ENCODE results near the gene UBE2E1.
A peak's percentile ranks its signal among the peaks of the same experiment; 100 is the strongest.
"Not testable (repeated sequence)": the region's sequence is repeated elsewhere in the genome, so short reads cannot be mapped to it uniquely, and the experiment has no call there.

The UBE2E1 gene

DNA sequence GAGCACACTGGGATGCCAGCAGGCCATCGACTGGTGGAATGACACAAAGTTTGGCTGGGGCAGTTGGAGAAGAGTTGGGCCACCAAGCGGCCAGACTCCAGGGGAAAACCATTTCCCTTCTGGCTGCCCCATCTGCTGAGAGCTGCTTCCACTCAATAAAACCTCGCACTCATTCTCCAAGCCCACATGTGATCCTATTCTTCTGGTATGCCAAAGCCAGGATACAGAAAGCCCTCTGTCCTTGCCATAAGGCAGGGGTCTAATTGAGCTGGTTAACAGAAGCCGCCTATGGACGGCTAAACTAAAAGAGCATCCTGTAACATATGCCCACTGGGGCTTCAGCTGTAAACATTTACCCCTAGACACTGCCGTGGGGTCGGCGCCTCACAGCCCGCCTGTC is 55.9 kb downstream of the UBE2E1 start:
- Mint-ChIP-seq H3K36me3 (ENCODE audit: low read depth) (peaks cover 34% of the 10 kb centered on the region), H3K27me3 (no peaks in the 10 kb centered on the region), H3K27ac (no peak overlapping the region), H3K9me3 (no peaks in the 10 kb centered on the region), H3K4me3 (no peak overlapping the region), H3K4me1 (ENCODE audit: low read depth) (peaks cover 60% of the 10 kb centered on the region)
- intact Hi-C loops (cut with micrococcal nuclease): no loop called here

DNA sequence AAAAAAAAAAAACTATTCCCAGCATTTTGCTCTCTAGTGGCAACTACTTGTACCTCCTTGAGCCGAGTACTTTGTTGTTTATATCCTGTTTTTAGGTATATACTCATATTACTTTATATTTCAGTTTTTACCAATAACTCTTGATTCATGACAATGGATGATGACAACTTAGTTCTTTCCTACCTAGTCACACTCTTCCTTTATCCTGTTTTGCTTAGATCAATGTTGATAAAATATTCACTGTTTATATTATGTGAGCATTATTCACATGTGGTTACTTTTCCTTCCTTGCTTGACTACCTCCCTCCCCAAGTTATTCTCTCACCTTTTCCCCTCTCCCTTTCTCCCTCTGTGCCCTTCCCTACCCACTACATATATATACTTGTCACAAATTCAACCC is 57.3 kb downstream of the UBE2E1 start:
- intact Hi-C loops (cut with micrococcal nuclease): no loop called here
- Mint-ChIP-seq H3K9me3 (no peaks in the 10 kb centered on the region), H3K36me3 (ENCODE audit: low read depth) (peaks cover 34% of the 10 kb centered on the region), H3K4me1 (ENCODE audit: low read depth) (peaks cover 47% of the 10 kb centered on the region), H3K27ac (no peak overlapping the region), H3K4me3 (no peak overlapping the region), H3K27me3 (no peaks in the 10 kb centered on the region)

DNA sequence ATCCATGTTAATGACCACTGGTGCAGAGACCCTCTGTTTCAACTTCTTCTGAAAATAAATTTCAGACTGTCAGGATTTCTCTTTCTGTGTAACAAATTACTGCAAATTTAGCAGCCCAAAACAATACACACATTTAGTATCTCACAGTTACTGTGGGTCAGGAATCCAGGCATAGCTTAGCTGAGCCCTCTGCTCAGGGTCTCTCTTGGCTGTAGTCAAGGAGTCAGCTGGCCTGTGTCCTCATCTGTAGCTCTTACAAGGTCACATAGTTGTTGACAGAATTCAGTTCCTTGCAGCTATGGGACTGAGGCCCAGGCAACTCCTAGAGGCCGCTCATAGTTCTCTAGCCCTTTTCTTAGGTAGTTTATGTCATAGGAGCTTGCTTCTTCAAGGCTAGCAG is 59.2 kb downstream of the UBE2E1 start:
- Mint-ChIP-seq H3K4me1 (ENCODE audit: low read depth) (peaks cover 39% of the 10 kb centered on the region), H3K27ac (peak overlapping the region; percentile 16), H3K27me3 (no peaks in the 10 kb centered on the region), H3K36me3 (ENCODE audit: low read depth) (peaks cover 34% of the 10 kb centered on the region), H3K9me3 (no peaks in the 10 kb centered on the region), H3K4me3 (no peak overlapping the region)
- intact Hi-C loops (cut with micrococcal nuclease): no loop called here

DNA sequence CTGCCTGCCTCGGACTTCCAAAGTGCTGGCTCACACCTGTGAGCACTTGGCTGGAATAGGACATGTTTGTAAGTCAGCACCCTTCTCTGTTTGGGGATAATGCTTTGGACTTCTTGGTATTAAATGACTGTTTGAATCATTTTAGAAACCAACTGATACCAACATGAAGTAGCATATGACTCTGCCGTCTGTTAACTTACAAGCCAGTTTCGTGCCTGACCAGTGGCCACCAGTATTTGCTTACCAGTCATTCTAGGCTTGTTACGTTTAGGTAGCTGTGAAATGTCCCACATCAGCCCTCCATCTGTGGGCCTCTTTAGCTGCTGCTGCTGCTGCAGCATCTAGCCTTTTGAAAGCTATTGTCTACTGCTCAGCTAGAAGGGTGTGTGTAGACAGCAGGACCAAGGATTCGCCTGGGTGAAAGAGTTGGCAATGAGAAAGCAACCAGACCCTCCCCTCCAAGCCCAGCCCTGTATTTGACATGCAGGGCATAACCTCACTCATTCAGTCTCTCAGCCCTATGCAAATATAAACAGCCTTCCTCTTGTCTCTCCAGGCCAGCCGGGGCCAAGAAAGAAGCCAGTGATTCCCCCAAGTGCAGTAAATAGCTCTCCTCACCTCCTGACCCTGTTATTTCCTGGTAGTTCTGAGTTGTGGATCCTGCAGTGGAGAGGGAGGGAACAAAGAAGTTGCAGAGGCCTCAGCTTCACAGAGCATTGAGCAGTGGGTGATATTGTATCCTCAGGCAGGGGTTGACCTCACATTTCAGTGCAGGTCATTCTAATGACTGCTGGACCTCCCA is 60.0 kb downstream of the UBE2E1 start:
- peaks cover 39% of the 10 kb centered on the region for H3K4me1 Mint-ChIP-seq (ENCODE audit: low read depth)
- no peak overlapping the region for H3K27ac Mint-ChIP-seq
- H3K9me3 Mint-ChIP-seq: no peaks in the 10 kb centered on the region
- H3K36me3 Mint-ChIP-seq (ENCODE audit: low read depth): peaks cover 34% of the 10 kb centered on the region
- no peaks in the 10 kb centered on the region for H3K27me3 Mint-ChIP-seq
- H3K4me3 Mint-ChIP-seq: no peak overlapping the region
- intact Hi-C loops (cut with micrococcal nuclease): no loop called here

DNA sequence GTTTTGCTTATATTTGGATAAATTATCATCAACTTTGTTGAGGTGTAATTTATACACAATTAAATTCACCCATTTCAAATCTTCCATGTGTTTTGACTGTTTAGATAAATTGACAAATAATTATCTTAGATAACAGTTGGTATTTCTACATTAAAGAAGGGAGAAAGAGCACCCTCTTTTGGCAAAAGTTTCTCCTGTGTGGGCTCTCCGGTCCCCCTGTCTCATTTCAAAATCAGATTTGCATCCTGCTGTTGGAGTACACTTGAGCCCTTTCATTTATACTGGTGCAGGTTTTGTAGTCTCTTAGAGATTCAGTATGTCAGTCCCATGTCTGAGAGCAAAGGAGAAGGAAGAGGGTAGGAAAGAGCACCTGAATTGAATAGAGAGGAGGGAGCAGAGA is 61.6 kb downstream of the UBE2E1 start:
- no peak overlapping the region for H3K27ac Mint-ChIP-seq
- H3K4me3 Mint-ChIP-seq: no peak overlapping the region
- H3K4me1 Mint-ChIP-seq (ENCODE audit: low read depth): peaks cover 30% of the 10 kb centered on the region
- intact Hi-C loops (cut with micrococcal nuclease): no loop called here
- no peaks in the 10 kb centered on the region for H3K9me3 Mint-ChIP-seq
- peaks cover 26% of the 10 kb centered on the region for H3K36me3 Mint-ChIP-seq (ENCODE audit: low read depth)
- no peaks in the 10 kb centered on the region for H3K27me3 Mint-ChIP-seq

DNA sequence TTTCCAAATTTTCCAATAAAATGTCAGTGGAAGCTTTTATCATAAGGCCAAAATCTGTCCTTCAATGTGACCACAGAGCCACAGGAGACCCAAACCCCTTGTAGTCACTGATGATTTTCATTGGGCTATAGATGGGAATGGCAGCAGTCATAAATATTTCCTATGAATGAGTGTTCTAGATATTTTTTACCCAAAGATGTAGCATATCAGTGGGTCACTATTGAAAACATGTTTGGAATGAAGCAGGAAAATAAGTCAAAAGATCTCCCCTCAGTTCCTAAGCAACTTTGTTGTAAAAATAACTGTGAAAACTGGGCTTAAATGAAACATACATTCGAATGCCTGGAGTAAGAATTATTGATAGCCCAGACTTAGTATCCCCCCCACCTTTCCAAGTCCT is 62.1 kb downstream of the UBE2E1 start:
- Mint-ChIP-seq H3K9me3 (no peaks in the 10 kb centered on the region), H3K4me3 (no peak overlapping the region)

DNA sequence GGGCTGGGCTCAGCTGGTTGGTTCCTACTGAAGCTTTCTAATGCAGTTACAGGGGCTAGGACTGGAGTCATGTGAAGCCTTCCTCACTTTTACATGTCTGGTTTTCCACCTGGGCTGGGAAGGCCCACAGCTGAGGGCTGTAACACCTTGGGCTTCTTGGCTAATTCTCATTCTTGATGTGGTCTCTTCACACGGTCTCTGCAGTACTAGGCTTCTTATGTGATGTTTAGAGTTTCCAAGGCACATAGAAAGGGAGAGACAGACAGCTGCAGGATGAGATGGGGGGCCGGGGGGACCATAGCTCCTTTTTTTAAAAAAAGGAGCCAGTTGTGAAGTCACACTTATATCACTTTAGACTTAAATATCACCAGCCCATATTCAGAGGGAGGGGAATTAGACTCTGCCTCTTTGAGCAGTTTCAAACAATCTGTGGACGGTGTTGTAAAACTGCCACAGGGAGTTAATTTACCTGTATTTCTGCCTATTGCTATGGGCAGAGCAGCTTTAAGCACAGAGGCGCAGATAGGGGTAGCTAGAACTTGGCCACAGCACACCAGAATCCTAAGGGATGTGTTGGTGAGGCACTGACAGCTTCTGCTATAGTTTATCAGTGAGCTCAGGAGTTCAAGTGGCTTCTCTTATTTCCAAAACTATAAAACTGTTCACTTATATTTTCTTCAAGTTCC is 64.4 kb downstream of the UBE2E1 start:
- intact Hi-C loops (cut with micrococcal nuclease): no loop called here
- Mint-ChIP-seq H3K4me1 (ENCODE audit: low read depth) (peaks cover 24% of the 10 kb centered on the region), H3K9me3 (no peaks in the 10 kb centered on the region), H3K4me3 (no peak overlapping the region), H3K27me3 (no peaks in the 10 kb centered on the region), H3K27ac (no peak overlapping the region), H3K36me3 (ENCODE audit: low read depth) (peaks cover 4% of the 10 kb centered on the region)

More for the DNA sequence above, 62.1 kb downstream of the UBE2E1 start:
- peaks cover 30% of the 10 kb centered on the region for H3K4me1 Mint-ChIP-seq (ENCODE audit: low read depth)
- no peak overlapping the region for H3K27ac Mint-ChIP-seq
- intact Hi-C loops (cut with micrococcal nuclease): no loop called here
- H3K36me3 Mint-ChIP-seq (ENCODE audit: low read depth): peaks cover 26% of the 10 kb centered on the region
- H3K27me3 Mint-ChIP-seq: no peaks in the 10 kb centered on the region

DNA sequence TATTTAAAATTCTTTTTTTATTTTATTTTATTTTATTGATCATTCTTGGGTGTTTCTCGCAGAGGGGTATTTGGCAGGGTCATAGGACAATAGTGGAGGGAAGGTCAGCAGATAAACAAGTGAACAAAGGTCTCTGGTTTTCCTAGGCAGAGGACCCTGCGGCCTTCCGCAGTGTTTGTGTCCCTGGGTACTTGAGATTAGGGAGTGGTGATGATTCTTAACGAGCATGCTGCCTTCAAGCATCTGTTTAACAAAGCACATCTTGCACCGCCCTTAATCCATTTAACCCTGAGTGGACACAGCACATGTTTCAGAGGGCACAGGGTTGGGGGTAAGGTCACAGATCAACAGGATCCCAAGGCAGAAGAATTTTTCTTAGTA is 64.9 kb downstream of the UBE2E1 start:
- H3K9me3 Mint-ChIP-seq; intact Hi-C loops (cut with micrococcal nuclease); H3K27me3 Mint-ChIP-seq; H3K36me3 Mint-ChIP-seq (ENCODE audit: low read depth); H3K27ac Mint-ChIP-seq; H3K4me3 Mint-ChIP-seq: not testable (repeated sequence)
- peaks cover 20% of the 10 kb centered on the region for H3K4me1 Mint-ChIP-seq (ENCODE audit: low read depth)

DNA sequence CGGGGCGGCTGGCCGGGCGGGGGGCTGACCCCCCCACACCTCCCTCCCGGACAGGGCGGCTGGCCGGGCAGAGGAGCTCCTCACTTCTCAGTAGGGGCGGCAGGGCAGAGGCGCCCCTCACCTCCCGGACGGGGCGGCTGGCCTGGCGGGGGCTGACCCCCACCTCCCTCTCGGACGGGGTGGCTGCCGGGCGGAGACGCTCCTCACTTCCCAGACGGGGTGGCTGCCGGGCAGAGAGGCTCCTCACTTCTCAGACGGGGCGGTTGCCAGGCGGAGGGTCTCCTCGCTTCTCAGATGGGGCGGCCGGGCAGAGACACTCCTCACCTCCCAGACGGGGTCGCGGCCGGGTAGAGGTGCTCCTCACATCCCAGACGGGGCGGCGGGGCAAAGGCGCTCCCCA is 65.6 kb downstream of the UBE2E1 start:
- H3K4me3 Mint-ChIP-seq: not testable (repeated sequence)

DNA sequence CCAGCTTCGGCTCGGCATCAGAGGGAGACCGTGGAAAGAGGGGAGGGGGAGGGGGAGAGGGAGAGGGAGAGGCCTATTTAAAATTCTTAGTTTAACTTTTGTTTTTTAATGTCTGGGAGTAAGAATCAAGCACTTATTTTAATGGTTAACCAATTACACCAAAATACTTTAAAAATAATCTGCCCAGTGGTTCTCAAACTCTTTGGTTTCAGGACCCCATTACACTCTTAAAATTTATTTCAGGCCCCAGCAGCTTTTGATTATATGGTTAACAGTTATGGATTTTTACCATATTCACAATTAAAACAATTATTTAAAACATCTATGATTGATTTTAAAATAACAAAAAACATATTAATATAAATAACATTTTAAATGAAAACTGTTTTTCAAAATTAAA is 66.6 kb downstream of the UBE2E1 start:
- H3K27ac Mint-ChIP-seq: no peak overlapping the region
- H3K4me3 Mint-ChIP-seq: no peak overlapping the region
- H3K27me3 Mint-ChIP-seq: no peaks in the 10 kb centered on the region
- H3K36me3 Mint-ChIP-seq (ENCODE audit: low read depth): peaks cover 4% of the 10 kb centered on the region
- H3K9me3 Mint-ChIP-seq: no peaks in the 10 kb centered on the region
- peaks cover 30% of the 10 kb centered on the region for H3K4me1 Mint-ChIP-seq (ENCODE audit: low read depth)
- intact Hi-C loops (cut with micrococcal nuclease): no loop called here

More for the DNA sequence above, 65.6 kb downstream of the UBE2E1 start:
- peaks cover 20% of the 10 kb centered on the region for H3K4me1 Mint-ChIP-seq (ENCODE audit: low read depth)
- H3K27me3 Mint-ChIP-seq; H3K36me3 Mint-ChIP-seq (ENCODE audit: low read depth); H3K9me3 Mint-ChIP-seq; intact Hi-C loops (cut with micrococcal nuclease); H3K27ac Mint-ChIP-seq: not testable (repeated sequence)

DNA sequence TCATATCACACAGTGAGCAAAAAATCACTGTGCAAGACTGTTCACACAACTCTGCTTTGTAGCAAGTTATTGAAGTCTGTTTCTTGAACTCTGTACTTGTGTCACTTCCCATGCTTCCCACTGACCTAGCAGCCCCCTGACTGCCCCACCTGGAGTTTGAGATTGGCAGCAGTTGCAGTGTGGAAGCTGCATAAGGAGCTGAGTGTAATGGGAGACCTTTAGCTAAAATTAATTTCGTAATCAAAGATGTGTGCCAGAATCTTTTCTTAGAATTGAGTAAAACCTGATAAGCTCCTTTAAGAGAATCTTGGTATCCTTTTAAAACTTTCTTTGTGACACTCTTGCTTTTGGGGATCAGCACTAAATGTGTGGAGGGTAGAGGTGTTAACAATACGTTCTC is 68.2 kb downstream of the UBE2E1 start:
- Mint-ChIP-seq H3K27me3 (no peaks in the 10 kb centered on the region), H3K4me3 (no peak overlapping the region), H3K4me1 (ENCODE audit: low read depth) (peaks cover 37% of the 10 kb centered on the region), H3K27ac (no peak overlapping the region), H3K9me3 (no peaks in the 10 kb centered on the region), H3K36me3 (ENCODE audit: low read depth) (peaks cover 10% of the 10 kb centered on the region)
- intact Hi-C loops (cut with micrococcal nuclease): no loop called here

DNA sequence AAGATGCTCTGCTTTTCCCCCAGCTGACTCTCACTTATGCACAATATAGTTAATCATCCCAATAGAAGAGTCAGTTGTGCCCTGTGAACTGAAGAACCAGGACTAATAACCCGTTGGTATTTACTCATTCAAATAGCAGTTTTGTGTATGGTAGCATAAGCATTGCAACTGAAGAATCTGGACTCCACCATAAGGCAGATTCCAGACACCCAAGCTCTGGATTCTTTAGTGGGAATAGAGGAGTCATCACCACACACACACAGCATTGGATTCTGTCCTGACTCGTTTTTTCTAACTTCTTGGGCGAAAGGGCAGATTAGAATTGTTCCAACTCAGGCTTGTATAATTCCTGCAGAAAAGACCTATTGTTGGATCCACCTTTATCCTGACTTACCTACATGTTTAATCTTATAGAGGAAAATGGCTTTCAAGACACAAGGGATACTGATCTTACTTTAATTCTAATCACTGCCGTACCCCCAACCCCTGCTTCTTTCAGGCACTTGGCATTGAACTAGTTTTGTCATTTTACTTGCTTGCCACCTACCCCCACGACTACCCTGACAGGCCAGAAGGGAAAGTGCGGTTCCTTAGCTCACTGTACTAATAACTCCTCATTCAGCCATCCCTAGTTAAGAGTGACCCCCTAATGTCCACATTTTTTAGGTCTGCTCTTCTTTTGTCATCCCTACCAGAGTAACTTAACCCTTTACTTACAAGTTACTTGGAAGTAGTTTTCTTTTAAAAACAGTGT is 68.8 kb downstream of the UBE2E1 start:
- intact Hi-C loops (cut with micrococcal nuclease): no loop called here

DNA sequence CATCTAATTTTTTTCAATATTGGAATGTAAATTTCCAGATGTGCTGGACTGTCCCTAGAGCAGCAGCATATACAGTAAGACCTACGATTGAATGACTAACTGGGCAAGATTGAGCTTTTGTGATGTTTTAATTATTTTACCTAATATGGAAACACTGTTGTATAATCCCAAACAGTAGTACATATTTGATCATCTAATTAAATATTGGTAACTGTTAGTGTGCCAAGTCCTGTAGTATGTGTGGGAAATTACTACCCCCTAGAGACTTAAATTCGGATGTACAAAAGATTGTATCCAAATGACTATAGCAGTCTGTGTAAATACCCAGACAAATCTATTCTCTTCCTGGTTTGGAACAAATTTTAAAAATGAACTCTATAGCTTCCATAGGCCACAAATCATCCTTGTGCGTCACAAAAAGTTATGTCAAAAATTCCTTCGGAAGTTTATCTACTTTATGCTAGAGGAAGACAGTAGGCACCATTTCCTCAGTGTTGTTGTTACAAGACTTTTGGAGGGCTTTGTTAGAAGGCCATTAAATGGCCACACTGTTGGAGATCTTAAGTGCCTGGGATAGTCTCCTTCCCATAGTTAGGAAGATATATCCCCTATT is 69.5 kb downstream of the UBE2E1 start:
- H3K27ac Mint-ChIP-seq: no peak overlapping the region
- H3K4me3 Mint-ChIP-seq: no peak overlapping the region
- no peaks in the 10 kb centered on the region for H3K9me3 Mint-ChIP-seq
- H3K4me1 Mint-ChIP-seq (ENCODE audit: low read depth): peaks cover 42% of the 10 kb centered on the region
- peaks cover 16% of the 10 kb centered on the region for H3K36me3 Mint-ChIP-seq (ENCODE audit: low read depth)
- no peaks in the 10 kb centered on the region for H3K27me3 Mint-ChIP-seq
- intact Hi-C loops (cut with micrococcal nuclease): no loop called here

More for the DNA sequence above, 68.8 kb downstream of the UBE2E1 start:
- H3K27me3 Mint-ChIP-seq: no peaks in the 10 kb centered on the region
- H3K4me3 Mint-ChIP-seq: no peak overlapping the region
- H3K9me3 Mint-ChIP-seq: no peaks in the 10 kb centered on the region
- peaks cover 41% of the 10 kb centered on the region for H3K4me1 Mint-ChIP-seq (ENCODE audit: low read depth)
- H3K36me3 Mint-ChIP-seq (ENCODE audit: low read depth): peaks cover 14% of the 10 kb centered on the region
- H3K27ac Mint-ChIP-seq: no peak overlapping the region

DNA sequence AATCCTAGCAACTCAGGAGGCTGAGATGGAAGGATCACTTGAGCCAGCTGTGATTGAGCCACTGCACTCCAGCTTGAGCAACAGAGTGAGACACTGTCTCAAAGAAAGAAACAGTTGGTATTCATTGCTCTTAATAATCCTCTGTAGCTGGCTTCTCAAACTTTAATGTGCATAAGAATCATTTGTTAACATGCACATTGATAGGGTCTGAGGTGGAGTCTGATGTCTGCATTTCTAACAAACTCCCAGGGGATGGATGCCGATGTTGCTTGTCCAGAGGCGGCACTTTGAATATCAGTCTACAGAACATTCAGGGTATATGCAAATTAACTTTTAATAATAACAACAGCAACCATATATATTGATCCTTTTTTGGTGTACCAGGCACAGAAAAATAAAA is 71.2 kb downstream of the UBE2E1 start:
- peaks cover 5% of the 10 kb centered on the region for H3K9me3 Mint-ChIP-seq
- peaks cover 42% of the 10 kb centered on the region for H3K4me1 Mint-ChIP-seq (ENCODE audit: low read depth)

More for the DNA sequence above, 71.2 kb downstream of the UBE2E1 start:
- Mint-ChIP-seq H3K4me3 (no peak overlapping the region), H3K36me3 (ENCODE audit: low read depth) (peaks cover 19% of the 10 kb centered on the region), H3K27ac (no peak overlapping the region), H3K27me3 (no peaks in the 10 kb centered on the region)
- intact Hi-C loops (cut with micrococcal nuclease): no loop called here
